GM23338 (cell line): ENCODE results near the gene RAP1B. TPM values are rescaled to one million over a fixed set of nuclear protein-coding genes. Genes with fewer than 3 reads are reported as not detected.
"Not testable (repeated sequence)": the region's sequence is repeated elsewhere in the genome, so short reads cannot be mapped to it uniquely, and the experiment has no call there.

Source experiments
- ATAC-seq: fragments of 200-7000 bp; cut with Tn5 transposase; 3 replicates; pipeline ENCODE4 v1.9.1; 2020
- DNase-seq: peaks from one replicate; pipeline ENCODE4 v3.0.0-alpha.2; 2015; ENCODE audit warnings: low spot score
- H2AFZ ChIP-seq: fragments of 200-600 bp; sonication (generic); 2 replicates; pipeline ENCODE4 v1.8.0; 2016; ENCODE audit warnings: antibody characterized with exemption, mild to moderate bottlenecking, moderate library complexity
- H3F3A ChIP-seq: fragments of 200-600 bp; sonication (generic); replicated peaks from 2 replicates; pipeline ENCODE4 v1.8.0; 2017; ENCODE audit warnings: antibody characterized with exemption, mixed run types, low read depth
- H3K27ac ChIP-seq: fragments of 200-600 bp; sonication (generic); 2 replicates; pipeline ENCODE4 v1.6.1; 2016; ENCODE audit warnings: low read depth
- H3K27me3 ChIP-seq: fragments of 200-600 bp; sonication (generic); 2 replicates; pipeline ENCODE4 v1.8.0; 2016; ENCODE audit warnings: mild to moderate bottlenecking, mixed run types, moderate library complexity; ENCODE audit not compliant: insufficient read depth
- H3K36me3 ChIP-seq: fragments of 200-600 bp; sonication (generic); 2 replicates; pipeline ENCODE4 v1.8.0; 2016; ENCODE audit warnings: mild to moderate bottlenecking; ENCODE audit not compliant: insufficient read depth
- H3K4me1 ChIP-seq: fragments of 200-600 bp; sonication (generic); 2 replicates; pipeline ENCODE4 v1.8.0; 2016; ENCODE audit warnings: mild to moderate bottlenecking, moderate library complexity; ENCODE audit not compliant: insufficient read depth
- H3K4me2 ChIP-seq: fragments of 200-600 bp; sonication (generic); 2 replicates; pipeline ENCODE4 v1.7.1; 2017; ENCODE audit warnings: mixed run types
- H3K4me3 ChIP-seq: fragments of 200-600 bp; sonication (generic); 2 replicates; pipeline ENCODE4 v1.6.1; 2016; ENCODE audit warnings: mixed run types
- H3K79me2 ChIP-seq: fragments of 200-600 bp; sonication (generic); replicated peaks from 2 replicates; pipeline ENCODE4 v1.8.0; 2017; ENCODE audit warnings: mild to moderate bottlenecking; ENCODE audit not compliant: insufficient read depth
- H3K9me2 ChIP-seq: fragments of 200-600 bp; sonication (generic); 2 replicates; pipeline ENCODE4 v1.8.0; 2017; ENCODE audit not compliant: insufficient read depth
- H4K20me1 ChIP-seq: fragments of 200-600 bp; sonication (generic); replicated peaks from 2 replicates; pipeline ENCODE4 v1.8.0; 2017; ENCODE audit warnings: mild to moderate bottlenecking; ENCODE audit not compliant: insufficient read depth
- H3K27ac Mint-ChIP-seq: 2 replicates; pipeline ENCODE4 v1.8.0; 2020; ENCODE audit warnings: inconsistent platforms, mild to moderate bottlenecking, moderate library complexity, mixed read lengths
- H3K27me3 Mint-ChIP-seq: 3 replicates; pipeline ENCODE4 v1.8.0; 2022; ENCODE audit warnings: low read depth, mild to moderate bottlenecking, moderate library complexity, mixed read lengths, inconsistent platforms; ENCODE audit not compliant: insufficient read depth, poor library complexity
- H3K36me3 Mint-ChIP-seq: 3 replicates; pipeline ENCODE4 v1.8.0; 2021; ENCODE audit warnings: low read depth, mild to moderate bottlenecking, inconsistent platforms, moderate library complexity, mixed read lengths
- H3K4me1 Mint-ChIP-seq: 3 replicates; pipeline ENCODE4 v1.8.0; 2020; ENCODE audit warnings: mild to moderate bottlenecking, inconsistent platforms, mixed read lengths
- H3K4me3 Mint-ChIP-seq: 3 replicates; pipeline ENCODE4 v1.8.0; 2021; ENCODE audit warnings: moderate library complexity, mild to moderate bottlenecking, inconsistent platforms, mixed read lengths
- H3K9me3 Mint-ChIP-seq: 3 replicates; pipeline ENCODE4 v1.8.0; 2020; ENCODE audit warnings: moderate library complexity, mild to moderate bottlenecking, inconsistent platforms, mixed read lengths
- CREB1 ChIP-seq: fragments of 250-450 bp; sonication (Bioruptor Pico); IDR thresholded peaks from 2 replicates; pipeline ENCODE4 v1.5.0; 2020; ENCODE audit warnings: low read depth, mild to moderate bottlenecking, moderate library complexity
- CTCF ChIP-seq, 2 experiments: fragments of 200-600 bp in 1 of 2; sonication (generic) in 1 of 2; conservative IDR thresholded peaks; 2 replicates each; pipeline versions ENCODE4 v1.5.1 to v1.6.1; 2016 to 2017; ENCODE audit warnings: antibody characterized with exemption in 2 of 2, low read depth in 2 of 2, mild to moderate bottlenecking in 2 of 2, moderate library complexity in 1 of 2
- ETS1 ChIP-seq: IDR thresholded peaks from 2 replicates; pipeline ENCODE4 v1.6.1; 2016; ENCODE audit warnings: antibody characterized with exemption
- EZH2 ChIP-seq: fragments of 200-600 bp; sonication (generic); IDR thresholded peaks from one replicate; pipeline ENCODE4 v1.8.0; 2017; ENCODE audit warnings: antibody characterized with exemption, mild to moderate bottlenecking, low read depth; ENCODE audit not compliant: unreplicated experiment
- JUNB ChIP-seq: IDR thresholded peaks from one replicate; pipeline ENCODE4 v1.6.1; 2016; ENCODE audit warnings: antibody characterized with exemption; ENCODE audit not compliant: unreplicated experiment
- NANOG ChIP-seq: IDR thresholded peaks from 2 replicates; pipeline ENCODE4 v1.6.1; 2016; ENCODE audit warnings: antibody characterized with exemption, borderline replicate concordance
- POLR2AphosphoS5 ChIP-seq: IDR thresholded peaks from 2 replicates; pipeline ENCODE4 v1.6.1; 2016; ENCODE audit warnings: antibody characterized with exemption, low read depth
- STAT1 ChIP-seq: IDR thresholded peaks from one replicate; pipeline ENCODE4 v1.6.1; 2016; ENCODE audit warnings: antibody characterized with exemption; ENCODE audit not compliant: unreplicated experiment
- ZNF331 ChIP-seq: fragments of 250-450 bp; sonication (Bioruptor Pico); IDR thresholded peaks from 2 replicates; pipeline ENCODE4 v1.5.0; 2020; ENCODE audit warnings: low read depth, mild to moderate bottlenecking, moderate library complexity
- polyA plus RNA-seq: library from polyadenylated mRNA; unstranded; fragments of >200 nt; fragmentation: Nextera tagmentation; extraction: Ambion mirVana; gene quantifications from 2 replicates; pipeline ENCODE4 v1.2.1, GENCODE V29; 2016
- total RNA-seq: library from RNA; depleted of rRNA; stranded (reverse); fragments of >200 nt; shearing (Covaris generic); gene quantifications from 2 replicates; pipeline ENCODE4 v1.2.3, GENCODE V29; 2014

The RAP1B gene
- total and polyA plus RNA-seq, 2 experiments from 2014 or later: 90.6 to 128 TPM

GRCh38 chr12:68675101-68675842 lies 64.6 kb downstream of the RAP1B start:
- H3K27ac Mint-ChIP-seq: 0 out of 2 replicates have a peak overlapping the region, but pooled peaks have one; percentile 79
- H3K27me3 Mint-ChIP-seq: peaks cover 2% of the 10 kb centered on the region
- Histone ChIP-seq H3K27ac (peak overlapping the region; percentile 56), H3F3A (no peaks in the 10 kb centered on the region), H3K27me3 (no peaks in the 10 kb centered on the region), H3K79me2 (no peaks in the 10 kb centered on the region), H4K20me1 (no peaks in the 10 kb centered on the region), H3K9me2 (no peaks in the 10 kb centered on the region), H3K4me1 (no peaks in the 10 kb centered on the region; the same call in 1 of the 2 replicates), H3K4me3 (no peak overlapping the region), H2AFZ (no peak overlapping the region), H3K36me3 (no peaks in the 10 kb centered on the region), H3K4me2 (no peak overlapping the region)
- peaks cover 3% of the 10 kb centered on the region; the same call in 2 of the 3 replicates for H3K4me1 Mint-ChIP-seq
- TF ChIP-seq NANOG (no peak), POLR2AphosphoS5 (no peak), ETS1 (no peak), EZH2 (no peak), CREB1 (no peak), JUNB (no peak), STAT1 (no peak), ZNF331 (CRISPR knock-in tag) (no peak), CTCF (conservative IDR thresholded peaks at IDR 0.05; ENCODE audit: low read depth in 2 of 2) (no peak)
- no peak overlapping the region for H3K4me3 Mint-ChIP-seq
- no peaks in the 10 kb centered on the region for H3K36me3 Mint-ChIP-seq
- no peaks in the 10 kb centered on the region for H3K9me3 Mint-ChIP-seq
- DNase-seq (peak; percentile 43), ATAC-seq (no peak)

GRCh38 chr12:68676854-68677253 lies 66.2 kb downstream of the RAP1B start:
- H2AFZ ChIP-seq, H3K36me3 ChIP-seq, ATAC-seq, H3F3A ChIP-seq, H3K27me3 Mint-ChIP-seq, H3K4me1 Mint-ChIP-seq, H4K20me1 ChIP-seq, DNase-seq, H3K4me1 ChIP-seq, H3K9me3 Mint-ChIP-seq, H3K9me2 ChIP-seq, H3K79me2 ChIP-seq, H3K4me3 ChIP-seq, H3K4me2 ChIP-seq, H3K27me3 ChIP-seq, H3K36me3 Mint-ChIP-seq, H3K4me3 Mint-ChIP-seq, H3K27ac Mint-ChIP-seq, H3K27ac ChIP-seq: not testable (repeated sequence)
